Stimulated activated CD4-positive, alpha-beta T cell treated with anti-CD3 and anti-CD28 coated beads, Interleukin-2, amount 100 ng/mL, for 4 hours (primary cell): ENCODE results near the gene RAB1A.

Source experiments
- DNase-seq: peaks from one replicate; pipeline ENCODE4 v3.0.0-alpha.2; 2020; ENCODE audit warnings: low read depth

RAB1A gene

GRCh38 chr2:65061146-65061909, 68.6 kb downstream of the RAB1A start:
- DNase-seq, result no peak

GRCh38 chr2:65059071-65059470, 70.8 kb downstream of the RAB1A start:
- no peak for DNase-seq

- peak; percentile 55 for DNase-seq
These were observed 72.4 kb downstream of the RAB1A start for GRCh38 chr2:65057391-65058052.

GRCh38 chr2:65057054-65057375, 72.9 kb downstream of the RAB1A start:
- DNase-seq, result no peak

- peak; percentile 95 for DNase-seq
These were observed 73.5 kb downstream of the RAB1A start, which contains the start of gene CEP68 for GRCh38 chr2:65056215-65057053. Gene CEP68 (plus strand): TSS chr2:65056416. CDS start chr2:65069445, 13,029 bp downstream.

- DNase-seq, result peak; percentile 36
These were observed 74.3 kb downstream of the RAB1A start for GRCh38 chr2:65055422-65056214.

GRCh38 chr2:65054749-65055421, 75.0 kb downstream of the RAB1A start:
- DNase-seq, result no peak

GRCh38 chr2:65053199-65053598, 76.7 kb downstream of the RAB1A start:
- no peak for DNase-seq

- no peak for DNase-seq
These were observed 79.0 kb downstream of the RAB1A start for GRCh38 chr2:65050931-65051330.

GRCh38 chr2:65049010-65049639, 80.8 kb downstream of the RAB1A start:
- DNase-seq, result no peak

GRCh38 chr2:65046633-65047407, 83.1 kb downstream of the RAB1A start:
- no peak for DNase-seq

GRCh38 chr2:65045651-65046050, 84.3 kb downstream of the RAB1A start:
- no peak for DNase-seq

- no peak for DNase-seq
These were observed 85.7 kb downstream of the RAB1A start for GRCh38 chr2:65044097-65044735.

- DNase-seq, result no peak
These were observed 86.9 kb downstream of the RAB1A start for GRCh38 chr2:65043001-65043400.

GRCh38 chr2:65040400-65041261, 89.3 kb downstream of the RAB1A start:
- peak; percentile 69 for DNase-seq

GRCh38 chr2:65039640-65040039, 90.3 kb downstream of the RAB1A start:
- DNase-seq, result no peak

- no peak for DNase-seq
These were observed 92.7 kb downstream of the RAB1A start for GRCh38 chr2:65037178-65037577.
